Ishikawa (cell line): ENCODE data around the gene NRG2.

ENCODE experiments used
- CEBPB ChIP-seq: IDR thresholded peaks from 2 replicates; pipeline ENCODE4 v1.6.1; 2012
- CREB1 ChIP-seq: IDR thresholded peaks from 2 replicates; pipeline ENCODE4 v1.6.1; 2012; ENCODE audit warnings: low read depth
- EP300 ChIP-seq: IDR thresholded peaks from 2 replicates; pipeline ENCODE4 v1.6.1; 2012; ENCODE audit warnings: borderline replicate concordance
- FOXM1 ChIP-seq: IDR thresholded peaks from 2 replicates; pipeline ENCODE4 v1.6.1; 2012; ENCODE audit warnings: low read depth, borderline replicate concordance
- REST ChIP-seq: IDR thresholded peaks from 2 replicates; pipeline ENCODE4 v1.6.1; 2012; ENCODE audit warnings: low read depth, mild to moderate bottlenecking
- TAF1 ChIP-seq: IDR thresholded peaks from 2 replicates; pipeline ENCODE4 v1.6.1; 2012; ENCODE audit warnings: low read depth, mild to moderate bottlenecking

GRCh38 chr5:139888370-139888769 is 154.7 kb downstream of the NRG2 start:
- no peak for TF ChIP-seq CEBPB
- no peak for TF ChIP-seq REST
- TF ChIP-seq CREB1: no peak
- TF ChIP-seq FOXM1: no peak
- no peak for TF ChIP-seq TAF1
- TF ChIP-seq EP300: no peak
